ACHN (cell line): ENCODE results near the gene LRRC43.

Source experiments
- DNase-seq: peaks from one replicate; pipeline ENCODE4 v3.0.0-alpha.2; 2015
- in situ Hi-C: cut with HindIII; loops from 2 replicates; pipeline ENCODE4 v1.10.0; 2017; ENCODE audit warnings: low sequenced_read_pairs, low pct_ligation_motif_present, low pct_unique_long_range_greater_than_20kb

Gene LRRC43

DNA sequence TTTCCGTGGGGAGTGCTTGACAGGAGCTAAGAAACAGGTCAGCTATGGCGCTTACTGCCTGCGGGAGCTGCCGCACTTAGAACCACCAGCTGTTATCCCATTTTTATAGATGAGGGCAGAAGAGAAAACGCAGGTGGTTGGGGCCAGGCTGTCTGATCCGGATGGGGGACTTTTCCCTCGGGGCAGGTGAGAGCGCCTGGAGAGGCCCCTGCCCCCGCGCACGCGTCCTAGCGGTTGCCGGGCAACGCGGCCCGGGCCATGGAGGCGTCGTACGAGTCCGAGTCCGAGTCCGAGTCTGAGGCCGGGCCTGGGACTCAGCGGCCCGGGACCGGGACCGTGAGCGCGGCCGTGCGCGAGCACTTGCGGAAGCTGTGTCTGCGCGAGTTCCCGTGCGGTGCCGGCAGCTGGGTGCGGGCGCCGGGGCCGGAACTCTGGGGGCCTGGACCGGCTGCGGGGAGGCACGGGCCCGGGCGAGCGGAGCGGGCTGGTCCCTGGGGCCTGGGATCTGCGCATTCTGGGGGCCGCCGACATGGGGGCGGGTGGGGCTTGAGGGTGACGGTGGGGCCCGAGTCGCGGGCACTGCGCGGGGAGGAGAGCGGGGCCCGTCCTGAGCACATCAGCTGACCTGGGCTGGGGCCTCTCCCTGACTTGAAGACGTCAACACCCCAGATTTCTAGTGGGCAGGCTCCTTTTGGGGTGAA is at the start of gene LRRC43:
Gene LRRC43, plus strand, starts transcription at position 237 of the 701 bp plus-strand sequence. Its CDS starts 22 bp downstream, at position 259.
- DNase-seq: no peak
- in situ Hi-C loops: no loop called here

GRCh38 chr12:122133192-122133950 is 49.6 kb upstream of the LRRC43 start:
- DNase-seq: no peak
- in situ Hi-C loops: no loop called here

DNA sequence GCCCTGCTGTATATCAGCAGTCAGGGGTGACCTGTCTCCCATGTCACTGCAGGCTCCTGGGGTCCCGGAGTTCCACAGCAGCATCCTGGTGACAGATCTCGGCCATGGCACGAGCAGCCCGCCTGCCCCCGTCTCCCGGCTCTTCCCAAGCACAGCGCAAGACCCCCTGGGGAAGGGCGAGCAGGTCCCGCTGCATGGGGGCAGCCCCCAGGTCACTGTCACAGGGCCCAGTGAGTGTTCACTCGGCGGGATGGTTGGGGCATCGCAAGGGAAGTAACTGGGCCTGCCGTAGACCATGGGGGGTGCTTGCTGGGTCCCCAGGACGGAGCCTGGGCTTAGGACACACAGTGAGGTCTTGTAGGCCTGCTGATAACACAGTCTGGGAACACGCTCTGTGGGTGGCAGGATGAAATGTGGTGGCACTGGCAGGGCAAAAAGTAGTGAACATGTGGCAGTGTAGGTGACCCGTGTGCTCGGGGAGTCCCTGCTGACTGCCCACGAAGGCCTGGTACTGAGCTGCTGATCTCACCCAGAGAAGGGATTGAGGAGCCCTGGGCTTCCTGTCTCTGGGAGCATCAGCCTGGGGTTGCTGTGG is 47.4 kb upstream of the LRRC43 start:
- in situ Hi-C loops: no loop called here
- no peak for DNase-seq

DNA sequence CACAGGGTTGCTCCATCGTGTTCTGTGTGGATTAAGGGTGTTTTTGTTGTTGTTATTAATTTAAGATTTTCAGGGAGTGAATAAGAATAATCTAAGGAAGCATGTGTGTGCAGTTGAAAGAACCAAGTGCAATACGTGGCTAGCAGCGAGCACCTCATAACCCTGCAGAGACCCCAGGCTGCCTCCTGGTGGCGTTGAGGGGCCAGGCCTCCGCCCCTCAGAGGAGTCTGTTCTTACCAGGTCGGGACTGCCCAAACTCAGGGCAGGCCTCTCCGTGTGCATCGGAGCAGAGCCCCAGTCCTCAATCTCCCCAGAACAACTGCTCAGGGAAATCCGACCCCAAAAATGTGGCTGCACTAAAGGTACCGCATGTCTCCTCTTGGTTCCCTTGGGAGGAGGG is 45.7 kb upstream of the LRRC43 start:
- no peak for DNase-seq
- in situ Hi-C loops: no loop called here

DNA sequence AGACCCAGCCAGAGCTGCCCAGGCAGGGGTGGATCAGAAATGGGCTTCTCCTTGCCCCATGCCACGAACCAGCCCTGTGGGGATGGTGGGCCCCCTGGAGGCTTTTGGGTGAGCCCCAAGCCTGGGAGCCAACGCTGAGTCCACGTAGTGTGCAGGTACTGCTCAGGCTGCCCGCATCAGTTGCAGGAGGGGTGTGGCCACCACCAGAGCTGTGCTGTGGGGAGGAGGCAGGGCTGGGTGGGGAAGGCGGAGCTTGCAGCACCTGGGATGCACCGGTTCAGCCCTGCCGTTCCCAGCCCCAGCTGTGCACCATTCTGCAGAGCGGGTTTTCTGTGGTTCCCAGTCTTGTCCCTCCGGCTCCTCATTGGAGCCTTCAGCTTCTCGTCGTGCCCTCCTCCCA is 45.2 kb upstream of the LRRC43 start:
- no peak for DNase-seq
- in situ Hi-C loops: no loop called here

- in situ Hi-C loops: no loop called here
Measured at GRCh38 chr12:122138181-122138580, 44.7 kb upstream of the LRRC43 start.

DNA sequence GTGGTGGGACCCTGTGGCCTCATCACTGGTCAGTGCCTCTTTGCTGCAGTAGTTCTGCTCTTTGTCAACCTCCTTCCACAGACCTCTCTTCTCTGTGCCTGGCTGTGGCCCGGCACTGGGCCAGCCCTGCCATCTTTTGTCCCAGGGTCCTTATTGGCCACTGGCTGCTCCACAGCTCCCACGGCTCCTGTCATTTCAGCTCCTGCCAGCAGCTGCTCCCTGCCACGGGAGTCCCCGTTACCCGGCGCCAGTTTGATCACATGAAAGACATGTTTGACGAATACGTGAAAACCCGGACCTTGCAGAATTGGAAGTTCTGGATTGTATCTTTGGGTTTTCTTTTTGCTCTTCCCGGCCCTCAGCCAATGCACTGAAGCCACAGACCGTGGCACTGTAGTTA is 44.3 kb upstream of the LRRC43 start:
- in situ Hi-C loops: no loop called here
- DNase-seq: no peak

More at GRCh38 chr12:122138181-122138580, 44.7 kb upstream of the LRRC43 start:
- no peak for DNase-seq

DNA sequence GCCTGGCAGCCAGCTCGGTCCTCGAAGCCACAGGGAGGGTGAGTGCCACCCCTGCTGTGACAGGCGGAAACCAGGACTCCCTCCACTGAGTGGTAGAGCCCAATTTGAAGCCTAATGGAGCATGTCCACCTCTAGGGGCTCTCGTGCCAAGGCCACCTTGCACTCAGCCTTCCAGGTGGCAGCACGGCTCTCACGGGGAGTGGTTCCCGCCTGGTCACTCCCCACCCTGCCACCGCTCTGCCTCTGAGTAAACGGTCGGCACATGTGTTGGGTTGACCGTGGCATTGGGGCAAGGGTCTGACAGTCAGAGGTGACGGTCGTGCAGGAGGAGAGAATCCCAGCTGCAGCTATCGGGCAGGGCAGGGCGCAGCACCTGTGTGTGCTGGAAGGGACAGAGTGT is 43.7 kb upstream of the LRRC43 start:
- DNase-seq: no peak
- in situ Hi-C loops: no loop called here

GRCh38 chr12:122139941-122140340 is 43.0 kb upstream of the LRRC43 start:
- in situ Hi-C loops: no loop called here

GRCh38 chr12:122140467-122141257 is 42.3 kb upstream of the LRRC43 start:
- no peak for DNase-seq
- in situ Hi-C loops: no loop called here

More at GRCh38 chr12:122139941-122140340, 43.0 kb upstream of the LRRC43 start:
- DNase-seq: no peak

DNA sequence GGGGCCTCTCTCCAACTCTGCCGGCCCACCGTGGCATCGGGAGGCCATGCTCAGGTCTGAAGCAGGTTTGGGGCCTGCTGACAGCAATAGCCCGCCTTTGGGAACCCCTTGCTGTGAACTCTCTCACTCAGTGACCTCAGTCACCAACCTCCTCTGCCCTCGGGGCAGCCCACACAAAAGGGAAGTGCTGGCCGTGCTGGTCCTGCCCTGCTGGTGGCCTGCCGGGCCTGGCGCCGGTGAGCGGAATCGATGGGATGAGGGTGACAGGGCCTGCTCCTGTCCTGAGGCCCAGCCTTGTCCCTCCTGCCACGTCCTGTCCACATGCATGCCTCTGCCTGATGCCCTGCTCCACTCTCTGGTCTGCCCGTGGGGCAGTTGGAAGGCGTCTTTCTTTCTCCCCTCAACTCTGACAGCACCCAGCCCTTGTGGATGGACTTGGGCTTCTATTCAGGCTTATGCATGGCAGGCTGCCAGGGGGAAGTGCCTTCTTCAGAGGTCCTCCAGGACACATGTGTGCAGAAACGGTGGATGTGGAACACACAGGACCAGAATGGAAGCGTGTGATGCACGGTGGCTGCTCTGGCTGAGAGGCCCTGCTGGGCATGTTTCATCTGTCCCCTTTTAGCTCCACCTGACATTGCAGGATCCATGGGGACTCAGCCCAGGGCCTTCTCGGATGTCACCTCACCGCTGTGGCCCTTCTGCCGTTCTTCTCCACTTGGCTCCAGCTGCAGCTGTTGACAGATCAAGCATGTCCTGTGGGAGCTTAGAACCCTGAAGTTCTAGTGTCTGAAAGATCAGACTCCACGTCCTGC is 40.8 kb upstream of the LRRC43 start:
- no peak for DNase-seq
- in situ Hi-C loops: no loop called here

DNA sequence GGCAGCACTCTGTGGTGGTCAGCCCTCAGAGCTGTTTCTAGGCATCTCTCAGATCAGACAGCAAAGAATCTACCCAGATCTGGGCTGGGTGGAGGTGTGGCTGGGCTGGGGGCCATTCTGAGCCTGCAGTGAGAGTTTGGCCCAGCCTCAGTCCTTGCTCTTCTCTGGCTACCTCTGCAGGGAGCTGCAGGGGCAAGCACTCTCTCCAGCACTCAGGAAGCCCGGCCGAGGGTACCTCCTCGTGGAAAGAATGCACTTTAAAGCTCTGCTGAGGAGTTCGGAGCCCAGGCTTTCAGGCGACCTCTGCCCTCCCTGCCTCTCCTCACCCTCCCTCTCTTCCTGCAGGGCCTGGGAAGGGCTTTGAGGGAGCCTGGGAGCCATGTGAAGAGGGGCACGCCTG is 40.1 kb upstream of the LRRC43 start:
- in situ Hi-C loops: no loop called here
- DNase-seq: no peak

DNA sequence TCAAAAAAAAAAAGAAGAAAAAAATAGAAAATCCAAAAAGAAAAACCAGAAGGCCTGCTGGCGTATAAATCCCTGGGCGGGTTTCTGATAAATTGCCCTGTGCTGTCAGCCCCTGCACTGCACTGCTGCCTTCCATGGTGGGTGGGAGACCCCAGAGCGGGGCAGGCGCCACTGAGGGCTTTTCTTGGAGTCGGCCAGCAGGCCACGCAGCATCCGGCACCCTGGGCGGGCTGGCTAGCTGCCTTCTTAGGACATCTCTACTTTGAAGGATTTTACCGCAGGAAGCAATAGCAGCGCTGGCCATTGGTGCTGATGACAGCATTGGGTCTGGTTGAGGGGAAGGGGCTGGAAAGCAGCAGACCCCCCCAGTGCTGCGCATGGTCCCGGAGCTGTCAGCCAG is 38.0 kb upstream of the LRRC43 start:
- DNase-seq: no peak
- in situ Hi-C loops: no loop called here

DNA sequence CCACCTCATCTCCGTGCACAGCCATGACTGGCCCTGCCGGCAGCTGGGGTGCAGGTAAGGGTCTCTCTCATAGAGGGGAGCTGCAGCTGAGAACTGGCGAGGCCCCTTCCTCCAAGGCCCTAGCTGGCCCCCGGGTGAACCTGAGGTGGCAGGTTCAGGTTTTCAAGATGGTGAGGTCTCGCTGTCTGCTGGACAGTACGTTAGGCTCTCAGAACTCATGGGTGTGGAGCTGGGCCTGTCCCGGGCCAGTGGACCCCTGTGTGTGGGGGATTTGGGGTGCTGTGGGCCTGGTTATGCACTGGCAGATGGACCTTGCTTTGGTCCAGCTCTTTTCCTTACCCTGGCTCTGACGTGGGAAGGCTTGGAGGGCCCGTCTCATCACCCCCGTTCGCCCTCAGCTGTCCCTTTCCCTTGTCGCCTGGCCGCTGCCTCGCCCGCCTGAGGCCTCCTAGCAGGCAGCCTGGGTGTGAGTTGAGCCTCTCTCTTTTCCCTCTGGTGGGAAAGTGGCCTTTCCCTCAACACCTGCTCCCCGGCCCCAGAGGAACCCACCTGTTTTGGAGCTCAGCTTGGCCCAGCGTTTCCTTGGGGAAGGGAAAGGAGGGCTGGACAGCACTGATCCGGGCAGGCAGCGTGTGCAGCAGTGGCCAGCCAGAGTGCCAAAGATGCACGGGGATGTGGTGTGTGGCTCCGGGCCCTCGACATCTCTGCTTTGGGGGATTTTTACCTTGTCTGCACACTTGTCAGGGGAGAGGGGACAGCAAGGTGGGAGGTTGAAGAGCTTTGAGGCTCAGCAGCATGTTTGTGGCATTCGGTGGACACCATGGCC is 37.2 kb upstream of the LRRC43 start:
- in situ Hi-C loops: no loop called here
- no peak for DNase-seq

DNA sequence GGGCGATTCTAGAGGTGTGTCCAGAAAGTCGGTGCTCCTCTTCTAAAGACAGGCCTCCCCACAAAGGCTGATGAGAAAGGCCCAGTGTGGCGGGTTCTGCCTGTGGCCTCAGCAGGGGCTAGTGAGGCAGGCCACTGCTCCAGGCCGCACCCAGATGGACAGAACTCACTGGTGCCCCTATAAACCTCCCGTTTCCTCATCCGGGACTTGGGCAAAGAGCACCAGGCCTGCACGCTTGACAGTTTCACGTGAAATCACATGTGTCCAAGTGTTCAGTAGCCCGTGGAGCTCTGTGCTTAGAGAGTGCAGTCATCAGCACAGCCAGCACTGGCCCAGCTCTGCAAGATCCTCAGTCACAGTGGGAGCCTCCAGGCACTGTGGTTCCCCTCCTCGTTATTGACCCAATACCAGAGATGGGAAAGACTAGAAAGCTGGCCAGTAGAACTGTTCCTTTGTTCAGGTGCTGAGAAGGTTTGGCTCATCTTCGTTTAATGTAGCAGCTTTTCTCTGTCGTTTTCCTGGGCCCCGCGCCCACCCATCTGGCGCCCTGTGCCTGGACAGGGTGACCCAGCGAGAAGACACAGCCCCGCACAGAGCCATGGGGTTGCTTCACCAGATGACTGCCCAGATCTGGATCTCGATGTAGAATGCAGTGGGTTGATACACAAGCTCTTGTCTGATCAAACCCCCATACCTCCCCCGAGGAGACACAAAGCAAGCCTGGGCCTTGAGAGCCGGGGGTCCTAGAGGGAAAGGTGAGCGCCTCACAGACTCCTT is 35.2 kb upstream of the LRRC43 start:
- no peak for DNase-seq
- in situ Hi-C loops: no loop called here

- no peak for DNase-seq
- in situ Hi-C loops: no loop called here
Measured at GRCh38 chr12:122148657-122149056, 34.3 kb upstream of the LRRC43 start.
